Measurements from ENCODE around the gene DLG5.

DNA sequence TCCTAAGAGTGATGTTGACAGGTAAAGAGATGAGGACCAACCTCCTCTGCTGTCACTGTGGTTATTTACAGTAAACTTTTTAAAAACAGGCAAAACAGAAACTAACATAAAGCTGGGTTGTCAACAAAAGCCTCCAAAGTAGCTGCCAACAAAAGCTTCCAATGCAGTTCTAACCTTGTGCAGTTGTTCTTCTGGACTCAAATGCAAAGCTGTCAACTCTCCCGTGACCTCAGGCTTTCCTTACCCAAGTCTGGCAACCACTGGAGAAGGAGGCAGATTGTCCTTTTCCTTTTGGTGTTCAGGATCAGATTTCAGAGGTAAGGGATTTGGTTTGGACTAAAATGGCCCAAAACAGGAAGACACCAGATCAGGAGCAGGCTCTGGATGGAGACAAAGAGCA lies 63.1 kb downstream of the DLG5 start:
- TF ChIP-seq, protein P1, sequence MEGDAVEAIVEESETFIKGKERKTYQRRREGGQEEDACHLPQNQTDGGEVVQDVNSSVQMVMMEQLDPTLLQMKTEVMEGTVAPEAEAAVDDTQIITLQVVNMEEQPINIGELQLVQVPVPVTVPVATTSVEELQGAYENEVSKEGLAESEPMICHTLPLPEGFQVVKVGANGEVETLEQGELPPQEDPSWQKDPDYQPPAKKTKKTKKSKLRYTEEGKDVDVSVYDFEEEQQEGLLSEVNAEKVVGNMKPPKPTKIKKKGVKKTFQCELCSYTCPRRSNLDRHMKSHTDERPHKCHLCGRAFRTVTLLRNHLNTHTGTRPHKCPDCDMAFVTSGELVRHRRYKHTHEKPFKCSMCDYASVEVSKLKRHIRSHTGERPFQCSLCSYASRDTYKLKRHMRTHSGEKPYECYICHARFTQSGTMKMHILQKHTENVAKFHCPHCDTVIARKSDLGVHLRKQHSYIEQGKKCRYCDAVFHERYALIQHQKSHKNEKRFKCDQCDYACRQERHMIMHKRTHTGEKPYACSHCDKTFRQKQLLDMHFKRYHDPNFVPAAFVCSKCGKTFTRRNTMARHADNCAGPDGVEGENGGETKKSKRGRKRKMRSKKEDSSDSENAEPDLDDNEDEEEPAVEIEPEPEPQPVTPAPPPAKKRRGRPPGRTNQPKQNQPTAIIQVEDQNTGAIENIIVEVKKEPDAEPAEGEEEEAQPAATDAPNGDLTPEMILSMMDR (IDR thresholded peaks at IDR 0.05), result no peak
- no peak for TF ChIP-seq POLR2A (IDR thresholded peaks at IDR 0.05)

All from Peyer's patch (tissue), 4 donors.